ENCODE results near the gene CHRNB2. TPM values are rescaled to one million over a fixed set of nuclear protein-coding genes. Genes with fewer than 3 reads are reported as not detected.

Gene CHRNB2
- total RNA-seq, 1 experiment from 2014 or later, result 1.8 TPM

DNA sequence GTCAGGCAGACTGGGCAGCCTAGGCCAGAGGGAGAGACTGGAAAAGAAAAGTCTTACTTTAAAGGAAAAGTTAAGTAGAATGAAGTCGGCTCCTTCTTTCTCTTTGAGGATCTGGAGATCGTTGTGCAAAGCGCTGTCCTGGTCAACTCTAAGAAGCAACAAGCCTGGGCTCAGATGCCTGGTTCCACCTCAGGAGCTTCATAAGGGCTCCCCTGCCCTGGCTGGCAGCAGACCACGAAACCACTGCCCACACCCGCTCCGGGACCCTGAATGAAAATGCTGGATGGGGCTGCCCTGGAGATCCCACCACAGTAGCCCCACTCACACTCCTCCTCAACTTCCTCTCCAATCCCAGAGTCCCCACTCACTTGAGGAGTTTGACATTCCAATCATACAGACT, 15.5 kb upstream of the CHRNB2 start:
- Histone ChIP-seq H3T11ph (ENCODE audit: low read length) (no peak overlapping the region), H3K9ac (ENCODE audit: extremely low read depth, insufficient read length, low read length) (no peak overlapping the region), H3K14ac (ENCODE audit: insufficient read depth, low read length) (no peak overlapping the region), H3K27me3 (ENCODE audit: insufficient read depth, low read length) (no peaks in the 10 kb centered on the region), H2BK15ac (ENCODE audit: low read depth, low read length) (no peak overlapping the region), H2BK5ac (ENCODE audit: insufficient read length, low read length) (no peak overlapping the region), H4K8ac (replicated peaks; ENCODE audit: insufficient read length, low read depth, low read length) (no peak overlapping the region), H3K23me2 (ENCODE audit: insufficient read length, low read depth, low read length, poor library complexity, severe bottlenecking) (peaks cover 2% of the 10 kb centered on the region), H3K27ac (ENCODE audit: insufficient read length, low read depth, low read length) (no peak overlapping the region), H3K4ac (ENCODE audit: low read depth, low read length) (no peak overlapping the region), H3K4me1 (ENCODE audit: insufficient read depth, low read length) (no peaks in the 10 kb centered on the region; the same call in 1 of the 2 replicates), H4K91ac (ENCODE audit: insufficient read length, low read depth, low read length) (no peak overlapping the region), H4K20me1 (ENCODE audit: control insufficient read depth, insufficient read depth, insufficient read length) (no peaks in the 10 kb centered on the region), H2AK5ac (ENCODE audit: insufficient read length, low read length) (no peak overlapping the region), H2AFZ (ENCODE audit: low read length) (no peak overlapping the region), H2BK12ac (ENCODE audit: insufficient read length, low read depth, low read length) (no peak overlapping the region), H3K79me1 (ENCODE audit: insufficient read depth, low read depth, low read length, poor library complexity, severe bottlenecking) (peaks cover under 1% of the 10 kb centered on the region), H3K79me2 (ENCODE audit: insufficient read depth, low read length) (peaks cover under 1% of the 10 kb centered on the region; the same call in 1 of the 2 replicates), H3K4me2 (ENCODE audit: insufficient read depth, insufficient read length, low read length) (no peak overlapping the region), H3K9me3 (ENCODE audit: control insufficient read depth, low read depth, low read length) (no peaks in the 10 kb centered on the region), H4K5ac (ENCODE audit: insufficient read length, low read depth, low read length) (no peak overlapping the region), H3K56ac (ENCODE audit: insufficient read length, low read depth, low read length) (no peak overlapping the region), H2BK120ac (ENCODE audit: low read depth, low read length, poor library complexity, severe bottlenecking) (no peak overlapping the region), H2BK20ac (ENCODE audit: low read depth, low read length, poor library complexity, severe bottlenecking) (no peak overlapping the region), H3K23ac (ENCODE audit: insufficient read length, low read depth, low read length) (no peak overlapping the region), H3K18ac (ENCODE audit: insufficient read length, low read depth, low read length) (no peak overlapping the region)
- H3K36me3 Mint-ChIP-seq (ENCODE audit: insufficient read depth in 1 of 3, low read depth in 3 of 3), result peaks cover 52 to 81% (median 75%) of the 10 kb centered on the region in 3 experiments
- H3K4me1 Mint-ChIP-seq, result peaks cover 10 to 11% of the 10 kb centered on the region in 2 experiments
- H3K4me3 Mint-ChIP-seq, result no peak overlapping the region
- H3K9me3 Mint-ChIP-seq, result no peaks in the 10 kb centered on the region
- no peaks in the 10 kb centered on the region for H3K27me3 Mint-ChIP-seq (ENCODE audit: low read depth)
- no CpG with 5 or more reads among the region's 6 CpGs for WGBS (ENCODE audit: extremely low coverage, insufficient read length, low lambda C conversion rate)
- no peak for DNase-seq
- TF ChIP-seq, protein P1, sequence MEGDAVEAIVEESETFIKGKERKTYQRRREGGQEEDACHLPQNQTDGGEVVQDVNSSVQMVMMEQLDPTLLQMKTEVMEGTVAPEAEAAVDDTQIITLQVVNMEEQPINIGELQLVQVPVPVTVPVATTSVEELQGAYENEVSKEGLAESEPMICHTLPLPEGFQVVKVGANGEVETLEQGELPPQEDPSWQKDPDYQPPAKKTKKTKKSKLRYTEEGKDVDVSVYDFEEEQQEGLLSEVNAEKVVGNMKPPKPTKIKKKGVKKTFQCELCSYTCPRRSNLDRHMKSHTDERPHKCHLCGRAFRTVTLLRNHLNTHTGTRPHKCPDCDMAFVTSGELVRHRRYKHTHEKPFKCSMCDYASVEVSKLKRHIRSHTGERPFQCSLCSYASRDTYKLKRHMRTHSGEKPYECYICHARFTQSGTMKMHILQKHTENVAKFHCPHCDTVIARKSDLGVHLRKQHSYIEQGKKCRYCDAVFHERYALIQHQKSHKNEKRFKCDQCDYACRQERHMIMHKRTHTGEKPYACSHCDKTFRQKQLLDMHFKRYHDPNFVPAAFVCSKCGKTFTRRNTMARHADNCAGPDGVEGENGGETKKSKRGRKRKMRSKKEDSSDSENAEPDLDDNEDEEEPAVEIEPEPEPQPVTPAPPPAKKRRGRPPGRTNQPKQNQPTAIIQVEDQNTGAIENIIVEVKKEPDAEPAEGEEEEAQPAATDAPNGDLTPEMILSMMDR (conservative IDR thresholded peaks at IDR 0.05), result no peak
- no peak overlapping the region for H3K27ac Mint-ChIP-seq
